K562 (cell line): Measurements from ENCODE around the gene ATXN7L2. TPM values are rescaled to one million over a fixed set of nuclear protein-coding genes. Genes with fewer than 3 reads are reported as not detected.

Experiments
- CEBPB ChIP-seq: fragments of 450-650 bp; IDR thresholded peaks from 2 replicates; pipeline ENCODE4 v1.6.1; 2016; ENCODE audit warnings: missing genetic modification characterization, missing compliant biosample characterization
- CHAMP1 ChIP-seq: fragments of 450-650 bp; IDR thresholded peaks from 2 replicates; pipeline ENCODE4 v1.6.1; 2016; ENCODE audit warnings: mild to moderate bottlenecking
- FOXM1 ChIP-seq, 2 experiments: fragments of 450-650 bp in 1 of 2; sonication (generic) in 1 of 2; formaldehyde crosslinking in 1 of 2; IDR thresholded peaks; 2 replicates each; pipeline versions ENCODE4 v1.6.1 to v1.9.0; 2017 to 2022; ENCODE audit warnings: low read depth in 2 of 2, mild to moderate bottlenecking in 2 of 2, missing genetic modification reagents in 1 of 2, moderate library complexity in 1 of 2
- GATA2 ChIP-seq: sonication (generic); formaldehyde crosslinking; IDR thresholded peaks from 2 replicates; pipeline ENCODE4 v1.4.0; 2020; ENCODE audit warnings: mild to moderate bottlenecking, missing genetic modification reagents
- MCM7 ChIP-seq, 2 experiments: fragments of 450-650 bp; IDR thresholded peaks; 2 replicates each; pipeline ENCODE4 v1.6.1; 2016 to 2018
- SAFB2 ChIP-seq: fragments of 200-400 bp; formaldehyde crosslinking; IDR thresholded peaks from 2 replicates; pipeline ENCODE4 v1.6.1; 2018; ENCODE audit warnings: borderline replicate concordance, low read length, low read depth, moderate library complexity; ENCODE audit not compliant: severe bottlenecking
- SMAD1 ChIP-seq: fragments of 150-350 bp; IDR thresholded peaks from 2 replicates; pipeline ENCODE4 v1.6.1; 2014; ENCODE audit warnings: low read length, low read depth; ENCODE audit not compliant: partially characterized antibody
- SRSF1 ChIP-seq: fragments of 200-400 bp; formaldehyde crosslinking; IDR thresholded peaks from 2 replicates; pipeline ENCODE4 v1.6.1; 2017; ENCODE audit warnings: mild to moderate bottlenecking, low read depth, low read length, moderate library complexity
- ZNF133 ChIP-seq: fragments of 250-450 bp; sonication (Bioruptor Pico); IDR thresholded peaks from 2 replicates; pipeline ENCODE4 v1.4.0; 2020; ENCODE audit warnings: mild to moderate bottlenecking
- ZNF431 ChIP-seq: sonication (generic); formaldehyde crosslinking; IDR thresholded peaks from 2 replicates; pipeline ENCODE4 v1.8.0; 2022; ENCODE audit warnings: mild to moderate bottlenecking, missing genetic modification reagents
- ZNF707 ChIP-seq: fragments of 250-450 bp; sonication (Bioruptor Pico); conservative IDR thresholded peaks from 2 replicates; pipeline ENCODE4 v1.8.0; 2022; ENCODE audit warnings: inconsistent platforms, mild to moderate bottlenecking, moderate library complexity
- polyA plus RNA-seq, 8 experiments: library from polyadenylated mRNA; depleted of rRNA in 4 of 8; stranded (reverse) in 5 of 8; unstranded in 3 of 8; fragments of >200 nt; fragmentation: Nextera tagmentation in 2 of 8; fragmentation: Illumina TruSeq in 1 of 8; extraction: Ambion mirVana in 2 of 8; extraction: Trizol in 1 of 8; gene quantifications; 2 replicates each; pipeline versions ENCODE4 v1.2.1 to v1.2.3, GENCODE V29; 2011 to 2014; ENCODE audit warnings: inconsistent platforms in 1 of 8, missing spikeins in 1 of 8
- total RNA-seq, 7 experiments: library from RNA; depleted of rRNA in 6 of 7; stranded (reverse); fragments of >200 nt in 6 of 7; fragmentation: Illumina TruSeq in 2 of 7; extraction: Trizol in 2 of 7; gene quantifications; 2 replicates each; pipeline versions ENCODE4 v1.2.1 to v1.2.3, GENCODE V29; 2011 to 2021; ENCODE audit warnings: low replicate concordance in 1 of 7
- TF ChIP-seq, protein P1 (sequence below): sonication (generic); formaldehyde crosslinking; IDR thresholded peaks from 2 replicates; pipeline ENCODE4 v1.8.0; 2023; ENCODE audit warnings: mild to moderate bottlenecking, missing genetic modification reagents
- TF ChIP-seq, protein P2 (sequence below): sonication (generic); formaldehyde crosslinking; IDR thresholded peaks from 2 replicates; pipeline ENCODE4 v1.8.1; 2023; ENCODE audit warnings: mild to moderate bottlenecking, missing genetic modification reagents
- TF ChIP-seq, protein P3 (sequence below): fragments of 450-650 bp; IDR thresholded peaks from 2 replicates; pipeline ENCODE4 v1.6.1; 2018; ENCODE audit not compliant: partially characterized antibody

ATXN7L2 gene
- total and polyA plus RNA-seq, 9 of the 15 experiments (the other 6 are each of a cell fraction or from before 2014, with no cell fraction given), result 0.21 to 10.4 (median 5.8) TPM

GRCh38 chr1:109532365-109533136 lies 48.8 kb downstream of the ATXN7L2 start (continued):
- TF ChIP-seq, protein P1, sequence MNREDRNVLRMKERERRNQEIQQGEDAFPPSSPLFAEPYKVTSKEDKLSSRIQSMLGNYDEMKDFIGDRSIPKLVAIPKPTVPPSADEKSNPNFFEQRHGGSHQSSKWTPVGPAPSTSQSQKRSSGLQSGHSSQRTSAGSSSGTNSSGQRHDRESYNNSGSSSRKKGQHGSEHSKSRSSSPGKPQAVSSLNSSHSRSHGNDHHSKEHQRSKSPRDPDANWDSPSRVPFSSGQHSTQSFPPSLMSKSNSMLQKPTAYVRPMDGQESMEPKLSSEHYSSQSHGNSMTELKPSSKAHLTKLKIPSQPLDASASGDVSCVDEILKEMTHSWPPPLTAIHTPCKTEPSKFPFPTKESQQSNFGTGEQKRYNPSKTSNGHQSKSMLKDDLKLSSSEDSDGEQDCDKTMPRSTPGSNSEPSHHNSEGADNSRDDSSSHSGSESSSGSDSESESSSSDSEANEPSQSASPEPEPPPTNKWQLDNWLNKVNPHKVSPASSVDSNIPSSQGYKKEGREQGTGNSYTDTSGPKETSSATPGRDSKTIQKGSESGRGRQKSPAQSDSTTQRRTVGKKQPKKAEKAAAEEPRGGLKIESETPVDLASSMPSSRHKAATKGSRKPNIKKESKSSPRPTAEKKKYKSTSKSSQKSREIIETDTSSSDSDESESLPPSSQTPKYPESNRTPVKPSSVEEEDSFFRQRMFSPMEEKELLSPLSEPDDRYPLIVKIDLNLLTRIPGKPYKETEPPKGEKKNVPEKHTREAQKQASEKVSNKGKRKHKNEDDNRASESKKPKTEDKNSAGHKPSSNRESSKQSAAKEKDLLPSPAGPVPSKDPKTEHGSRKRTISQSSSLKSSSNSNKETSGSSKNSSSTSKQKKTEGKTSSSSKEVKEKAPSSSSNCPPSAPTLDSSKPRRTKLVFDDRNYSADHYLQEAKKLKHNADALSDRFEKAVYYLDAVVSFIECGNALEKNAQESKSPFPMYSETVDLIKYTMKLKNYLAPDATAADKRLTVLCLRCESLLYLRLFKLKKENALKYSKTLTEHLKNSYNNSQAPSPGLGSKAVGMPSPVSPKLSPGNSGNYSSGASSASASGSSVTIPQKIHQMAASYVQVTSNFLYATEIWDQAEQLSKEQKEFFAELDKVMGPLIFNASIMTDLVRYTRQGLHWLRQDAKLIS (CRISPR knock-in tag), result no peak
- TF ChIP-seq ZNF431 (CRISPR knock-in tag) (no peak), SAFB2 (no peak), CEBPB (tag) (no peak), ZNF707 (CRISPR knock-in tag) (no peak), MCM7 (IDR thresholded peaks at IDR 0.05) (no peak), SMAD1 (no peak), FOXM1 (IDR thresholded peaks at IDR 0.05; ENCODE audit: low read depth) (no peak), FOXM1 (CRISPR knock-in tag; IDR thresholded peaks at IDR 0.05; ENCODE audit: low read depth) (no peak), ZNF133 (0 out of 2 replicates have a peak, but pooled peaks have one; percentile 3), SRSF1 (no peak), GATA2 (CRISPR knock-in tag) (no peak), CHAMP1 (no peak)
- TF ChIP-seq, protein P2, sequence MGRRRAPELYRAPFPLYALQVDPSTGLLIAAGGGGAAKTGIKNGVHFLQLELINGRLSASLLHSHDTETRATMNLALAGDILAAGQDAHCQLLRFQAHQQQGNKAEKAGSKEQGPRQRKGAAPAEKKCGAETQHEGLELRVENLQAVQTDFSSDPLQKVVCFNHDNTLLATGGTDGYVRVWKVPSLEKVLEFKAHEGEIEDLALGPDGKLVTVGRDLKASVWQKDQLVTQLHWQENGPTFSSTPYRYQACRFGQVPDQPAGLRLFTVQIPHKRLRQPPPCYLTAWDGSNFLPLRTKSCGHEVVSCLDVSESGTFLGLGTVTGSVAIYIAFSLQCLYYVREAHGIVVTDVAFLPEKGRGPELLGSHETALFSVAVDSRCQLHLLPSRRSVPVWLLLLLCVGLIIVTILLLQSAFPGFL (CRISPR knock-in tag), result 0 out of 2 replicates have a peak, but pooled peaks have one; percentile 31
- TF ChIP-seq, protein P3, sequence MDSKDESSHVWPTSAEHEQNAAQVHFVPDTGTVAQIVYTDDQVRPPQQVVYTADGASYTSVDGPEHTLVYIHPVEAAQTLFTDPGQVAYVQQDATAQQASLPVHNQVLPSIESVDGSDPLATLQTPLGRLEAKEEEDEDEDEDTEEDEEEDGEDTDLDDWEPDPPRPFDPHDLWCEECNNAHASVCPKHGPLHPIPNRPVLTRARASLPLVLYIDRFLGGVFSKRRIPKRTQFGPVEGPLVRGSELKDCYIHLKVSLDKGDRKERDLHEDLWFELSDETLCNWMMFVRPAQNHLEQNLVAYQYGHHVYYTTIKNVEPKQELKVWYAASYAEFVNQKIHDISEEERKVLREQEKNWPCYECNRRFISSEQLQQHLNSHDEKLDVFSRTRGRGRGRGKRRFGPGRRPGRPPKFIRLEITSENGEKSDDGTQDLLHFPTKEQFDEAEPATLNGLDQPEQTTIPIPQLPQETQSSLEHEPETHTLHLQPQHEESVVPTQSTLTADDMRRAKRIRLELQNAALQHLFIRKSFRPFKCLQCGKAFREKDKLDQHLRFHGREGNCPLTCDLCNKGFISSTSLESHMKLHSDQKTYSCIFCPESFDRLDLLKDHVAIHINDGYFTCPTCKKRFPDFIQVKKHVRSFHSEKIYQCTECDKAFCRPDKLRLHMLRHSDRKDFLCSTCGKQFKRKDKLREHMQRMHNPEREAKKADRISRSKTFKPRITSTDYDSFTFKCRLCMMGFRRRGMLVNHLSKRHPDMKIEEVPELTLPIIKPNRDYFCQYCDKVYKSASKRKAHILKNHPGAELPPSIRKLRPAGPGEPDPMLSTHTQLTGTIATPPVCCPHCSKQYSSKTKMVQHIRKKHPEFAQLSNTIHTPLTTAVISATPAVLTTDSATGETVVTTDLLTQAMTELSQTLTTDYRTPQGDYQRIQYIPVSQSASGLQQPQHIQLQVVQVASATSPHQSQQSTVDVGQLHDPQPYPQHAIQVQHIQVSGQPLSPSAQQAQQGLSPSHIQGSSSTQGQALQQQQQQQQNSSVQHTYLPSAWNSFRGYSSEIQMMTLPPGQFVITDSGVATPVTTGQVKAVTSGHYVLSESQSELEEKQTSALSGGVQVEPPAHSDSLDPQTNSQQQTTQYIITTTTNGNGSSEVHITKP, result no peak
